ENCODE results near the gene NMT2. TPM values are rescaled to one million over a fixed set of nuclear protein-coding genes. Genes with fewer than 3 reads are reported as not detected.

Gene NMT2
- total and polyA plus RNA-seq, 4 donors = 9.6 to 19.1 (median 17.0) TPM

DNA sequence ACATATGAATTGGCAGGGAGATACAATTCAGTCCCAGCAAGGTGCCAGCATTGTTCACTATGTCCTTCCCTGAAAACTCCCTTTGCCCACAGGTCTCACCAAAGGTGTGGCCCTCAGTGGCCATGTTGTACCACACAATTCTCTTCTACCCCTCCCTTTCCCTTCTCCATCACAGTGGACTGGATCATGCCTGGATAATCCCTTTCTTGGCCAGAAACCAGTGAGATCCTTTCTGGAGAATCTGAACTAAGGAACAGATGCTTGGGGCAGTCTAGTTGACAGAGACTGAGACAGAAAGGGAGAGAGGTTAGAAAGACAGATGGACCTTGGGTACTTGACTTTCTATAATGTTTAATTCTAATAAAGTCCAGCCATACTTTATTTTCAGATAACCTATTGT is 9.5 kb downstream of the NMT2 start:
- H3K9ac ChIP-seq (ENCODE audit: low read depth in 1 of 2, low read length in 2 of 2) = no peak overlapping the region
- peaks cover 0 to 2% (median 0%) of the 10 kb centered on the region in 4 donors for H3K36me3 ChIP-seq (ENCODE audit: control insufficient read depth in 4 of 4, insufficient read depth in 3 of 4, low read depth in 1 of 4, low read length in 3 of 4)
- peaks cover 0 to 4% (median 0%) of the 10 kb centered on the region in 4 donors for H3K4me1 ChIP-seq (ENCODE audit: control insufficient read depth in 4 of 4, insufficient read depth in 4 of 4, low read length in 3 of 4)
- H3K4me3 ChIP-seq (ENCODE audit: low read depth in 1 of 3, low read length in 3 of 3) = no peak overlapping the region
- TF ChIP-seq, protein P1, sequence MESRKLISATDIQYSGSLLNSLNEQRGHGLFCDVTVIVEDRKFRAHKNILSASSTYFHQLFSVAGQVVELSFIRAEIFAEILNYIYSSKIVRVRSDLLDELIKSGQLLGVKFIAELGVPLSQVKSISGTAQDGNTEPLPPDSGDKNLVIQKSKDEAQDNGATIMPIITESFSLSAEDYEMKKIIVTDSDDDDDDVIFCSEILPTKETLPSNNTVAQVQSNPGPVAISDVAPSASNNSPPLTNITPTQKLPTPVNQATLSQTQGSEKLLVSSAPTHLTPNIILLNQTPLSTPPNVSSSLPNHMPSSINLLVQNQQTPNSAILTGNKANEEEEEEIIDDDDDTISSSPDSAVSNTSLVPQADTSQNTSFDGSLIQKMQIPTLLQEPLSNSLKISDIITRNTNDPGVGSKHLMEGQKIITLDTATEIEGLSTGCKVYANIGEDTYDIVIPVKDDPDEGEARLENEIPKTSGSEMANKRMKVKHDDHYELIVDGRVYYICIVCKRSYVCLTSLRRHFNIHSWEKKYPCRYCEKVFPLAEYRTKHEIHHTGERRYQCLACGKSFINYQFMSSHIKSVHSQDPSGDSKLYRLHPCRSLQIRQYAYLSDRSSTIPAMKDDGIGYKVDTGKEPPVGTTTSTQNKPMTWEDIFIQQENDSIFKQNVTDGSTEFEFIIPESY (IDR thresholded peaks at IDR 0.05) = no peak
- no peak for TF ChIP-seq EGR1 (IDR thresholded peaks at IDR 0.05; ENCODE audit: low read depth in 2 of 2)
- TF ChIP-seq, protein P2, sequence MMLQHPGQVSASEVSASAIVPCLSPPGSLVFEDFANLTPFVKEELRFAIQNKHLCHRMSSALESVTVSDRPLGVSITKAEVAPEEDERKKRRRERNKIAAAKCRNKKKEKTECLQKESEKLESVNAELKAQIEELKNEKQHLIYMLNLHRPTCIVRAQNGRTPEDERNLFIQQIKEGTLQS (IDR thresholded peaks at IDR 0.05) = no peak
- TF ChIP-seq, protein P3, sequence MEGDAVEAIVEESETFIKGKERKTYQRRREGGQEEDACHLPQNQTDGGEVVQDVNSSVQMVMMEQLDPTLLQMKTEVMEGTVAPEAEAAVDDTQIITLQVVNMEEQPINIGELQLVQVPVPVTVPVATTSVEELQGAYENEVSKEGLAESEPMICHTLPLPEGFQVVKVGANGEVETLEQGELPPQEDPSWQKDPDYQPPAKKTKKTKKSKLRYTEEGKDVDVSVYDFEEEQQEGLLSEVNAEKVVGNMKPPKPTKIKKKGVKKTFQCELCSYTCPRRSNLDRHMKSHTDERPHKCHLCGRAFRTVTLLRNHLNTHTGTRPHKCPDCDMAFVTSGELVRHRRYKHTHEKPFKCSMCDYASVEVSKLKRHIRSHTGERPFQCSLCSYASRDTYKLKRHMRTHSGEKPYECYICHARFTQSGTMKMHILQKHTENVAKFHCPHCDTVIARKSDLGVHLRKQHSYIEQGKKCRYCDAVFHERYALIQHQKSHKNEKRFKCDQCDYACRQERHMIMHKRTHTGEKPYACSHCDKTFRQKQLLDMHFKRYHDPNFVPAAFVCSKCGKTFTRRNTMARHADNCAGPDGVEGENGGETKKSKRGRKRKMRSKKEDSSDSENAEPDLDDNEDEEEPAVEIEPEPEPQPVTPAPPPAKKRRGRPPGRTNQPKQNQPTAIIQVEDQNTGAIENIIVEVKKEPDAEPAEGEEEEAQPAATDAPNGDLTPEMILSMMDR (IDR thresholded peaks at IDR 0.05; ENCODE audit: low read depth, low read length, missing input control) = no peak
- no peak for TF ChIP-seq TAF1 (conservative IDR thresholded peaks at IDR 0.05)
- no peak for TF ChIP-seq RXRA (IDR thresholded peaks at IDR 0.05)
- TF ChIP-seq, protein P4, sequence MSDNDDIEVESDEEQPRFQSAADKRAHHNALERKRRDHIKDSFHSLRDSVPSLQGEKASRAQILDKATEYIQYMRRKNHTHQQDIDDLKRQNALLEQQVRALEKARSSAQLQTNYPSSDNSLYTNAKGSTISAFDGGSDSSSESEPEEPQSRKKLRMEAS (IDR thresholded peaks at IDR 0.05) = no peak
- TF ChIP-seq NR2F2 (IDR thresholded peaks at IDR 0.05) = no peak
- no peak for TF ChIP-seq GABPA (IDR thresholded peaks at IDR 0.05 in 1 of 2, conservative IDR thresholded peaks at IDR 0.05 in 1 of 2)
- TF ChIP-seq JUND (IDR thresholded peaks at IDR 0.05) = no peak
- TF ChIP-seq, protein P5, sequence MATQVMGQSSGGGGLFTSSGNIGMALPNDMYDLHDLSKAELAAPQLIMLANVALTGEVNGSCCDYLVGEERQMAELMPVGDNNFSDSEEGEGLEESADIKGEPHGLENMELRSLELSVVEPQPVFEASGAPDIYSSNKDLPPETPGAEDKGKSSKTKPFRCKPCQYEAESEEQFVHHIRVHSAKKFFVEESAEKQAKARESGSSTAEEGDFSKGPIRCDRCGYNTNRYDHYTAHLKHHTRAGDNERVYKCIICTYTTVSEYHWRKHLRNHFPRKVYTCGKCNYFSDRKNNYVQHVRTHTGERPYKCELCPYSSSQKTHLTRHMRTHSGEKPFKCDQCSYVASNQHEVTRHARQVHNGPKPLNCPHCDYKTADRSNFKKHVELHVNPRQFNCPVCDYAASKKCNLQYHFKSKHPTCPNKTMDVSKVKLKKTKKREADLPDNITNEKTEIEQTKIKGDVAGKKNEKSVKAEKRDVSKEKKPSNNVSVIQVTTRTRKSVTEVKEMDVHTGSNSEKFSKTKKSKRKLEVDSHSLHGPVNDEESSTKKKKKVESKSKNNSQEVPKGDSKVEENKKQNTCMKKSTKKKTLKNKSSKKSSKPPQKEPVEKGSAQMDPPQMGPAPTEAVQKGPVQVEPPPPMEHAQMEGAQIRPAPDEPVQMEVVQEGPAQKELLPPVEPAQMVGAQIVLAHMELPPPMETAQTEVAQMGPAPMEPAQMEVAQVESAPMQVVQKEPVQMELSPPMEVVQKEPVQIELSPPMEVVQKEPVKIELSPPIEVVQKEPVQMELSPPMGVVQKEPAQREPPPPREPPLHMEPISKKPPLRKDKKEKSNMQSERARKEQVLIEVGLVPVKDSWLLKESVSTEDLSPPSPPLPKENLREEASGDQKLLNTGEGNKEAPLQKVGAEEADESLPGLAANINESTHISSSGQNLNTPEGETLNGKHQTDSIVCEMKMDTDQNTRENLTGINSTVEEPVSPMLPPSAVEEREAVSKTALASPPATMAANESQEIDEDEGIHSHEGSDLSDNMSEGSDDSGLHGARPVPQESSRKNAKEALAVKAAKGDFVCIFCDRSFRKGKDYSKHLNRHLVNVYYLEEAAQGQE (IDR thresholded peaks at IDR 0.05) = no peak
- TF ChIP-seq RAD21 (IDR thresholded peaks at IDR 0.05) = no peak
- TF ChIP-seq SP1 (IDR thresholded peaks at IDR 0.05) = no peak
- TF ChIP-seq FOXA2 (IDR thresholded peaks at IDR 0.05) = no peak
- TF ChIP-seq HNF4G (IDR thresholded peaks at IDR 0.05) = no peak
- H3K27me3 ChIP-seq (ENCODE audit: control insufficient read depth in 4 of 4, insufficient read depth in 4 of 4, low read length in 3 of 4) = no peaks in the 10 kb centered on the region
- no peak for DNase-seq (ENCODE audit: low spot score)
- H3K9me3 ChIP-seq (ENCODE audit: control insufficient read depth in 4 of 4, low read length in 3 of 4) = no peaks in the 10 kb centered on the region
- no peak overlapping the region for H3K27ac ChIP-seq (ENCODE audit: low read depth in 1 of 2, low read length in 2 of 2)

DNA sequence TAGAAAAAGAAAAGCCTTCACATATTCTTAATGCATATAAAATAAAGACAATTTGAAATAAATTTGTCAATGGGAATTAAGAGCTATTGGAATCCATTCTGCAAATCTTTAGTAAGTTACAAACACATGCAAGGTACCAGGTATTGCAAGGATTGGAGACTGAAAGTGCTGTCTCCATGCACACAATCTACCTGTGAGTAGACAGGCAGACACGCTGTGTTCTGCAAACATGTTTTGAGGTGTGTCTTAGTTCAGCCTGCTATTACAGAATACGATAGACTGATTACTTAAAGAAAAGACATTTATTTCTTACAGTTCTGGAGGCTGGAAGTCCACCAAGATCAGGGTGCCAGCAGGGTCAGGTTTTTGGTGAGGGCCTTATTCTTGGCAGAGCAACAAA is 10.0 kb downstream of the NMT2 start:
- H3K4me3 ChIP-seq (ENCODE audit: low read depth in 1 of 3, low read length in 3 of 3) = no peak overlapping the region
- no peak for TF ChIP-seq FOXA2 (IDR thresholded peaks at IDR 0.05)
- TF ChIP-seq RAD21 (IDR thresholded peaks at IDR 0.05) = no peak
- no peak for TF ChIP-seq FOXA1 (IDR thresholded peaks at IDR 0.05)
- no peak for TF ChIP-seq HNF4A (conservative IDR thresholded peaks at IDR 0.05)
- TF ChIP-seq NR2F2 (IDR thresholded peaks at IDR 0.05) = no peak
- TF ChIP-seq, protein P2 (IDR thresholded peaks at IDR 0.05) = no peak
- no peak for TF ChIP-seq YY1 (IDR thresholded peaks at IDR 0.05)
- no peak for TF ChIP-seq RXRA (IDR thresholded peaks at IDR 0.05)
- TF ChIP-seq TAF1 (conservative IDR thresholded peaks at IDR 0.05) = no peak
- TF ChIP-seq JUND (IDR thresholded peaks at IDR 0.05) = no peak
- TF ChIP-seq GABPA (IDR thresholded peaks at IDR 0.05 in 1 of 2, conservative IDR thresholded peaks at IDR 0.05 in 1 of 2) = no peak
- H3K27ac ChIP-seq (ENCODE audit: low read depth in 1 of 2, low read length in 2 of 2) = no peak overlapping the region
- peaks cover 0 to 4% (median 0%) of the 10 kb centered on the region in 4 donors for H3K4me1 ChIP-seq (ENCODE audit: control insufficient read depth in 4 of 4, insufficient read depth in 4 of 4, low read length in 3 of 4)
- peaks cover 0 to 2% (median 0%) of the 10 kb centered on the region in 4 donors for H3K36me3 ChIP-seq (ENCODE audit: control insufficient read depth in 4 of 4, insufficient read depth in 3 of 4, low read depth in 1 of 4, low read length in 3 of 4)
- H3K27me3 ChIP-seq (ENCODE audit: control insufficient read depth in 4 of 4, insufficient read depth in 4 of 4, low read length in 3 of 4) = no peaks in the 10 kb centered on the region
- WGBS = 54% methylated on average over 2 of the region's 2 CpGs
- H3K9me3 ChIP-seq (ENCODE audit: control insufficient read depth in 4 of 4, low read length in 3 of 4) = no peaks in the 10 kb centered on the region
- H3K9ac ChIP-seq (ENCODE audit: low read depth in 1 of 2, low read length in 2 of 2) = no peak overlapping the region
- no peak for DNase-seq (ENCODE audit: low spot score)
